KG1 (cell line): ENCODE measurements around the gene CCDC61.

ENCODE experiments used
- DNase-seq: peaks from one replicate; lab custom pipeline; 2025; lab: John Stamatoyannopoulos, UW

CCDC61 gene

GRCh38 chr19:46040952-46041500 is 45.8 kb downstream of the CCDC61 start, which contains the start of gene IGFL4:
IGFL4 (minus strand) TSS chr19:46041002; CDS start chr19:46040962, 40 bp downstream.
- no peak for DNase-seq

GRCh38 chr19:46042252-46042883 is 47.1 kb downstream of the CCDC61 start:
- DNase-seq = no peak

DNA sequence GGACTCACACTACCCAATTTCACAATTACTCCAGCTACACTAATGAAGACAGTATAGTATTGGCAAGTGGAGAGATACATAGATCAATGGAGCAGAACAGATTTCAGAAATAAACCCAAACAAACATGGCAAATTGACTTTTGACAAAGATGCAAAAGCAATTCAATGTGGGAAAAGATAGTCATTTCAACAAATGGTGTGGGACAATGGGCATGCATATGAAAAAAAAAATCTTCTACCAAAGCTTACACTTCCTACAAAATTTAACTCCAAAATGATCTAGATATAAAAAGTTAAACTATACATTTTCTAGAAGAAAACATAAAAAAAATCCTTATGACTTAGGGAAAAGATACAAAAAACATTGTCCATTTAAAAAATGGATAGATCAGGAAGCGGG is 48.3 kb downstream of the CCDC61 start:
- DNase-seq = no peak

- no peak for DNase-seq
Measured at GRCh38 chr19:46049597-46049996, 54.3 kb downstream of the CCDC61 start.

GRCh38 chr19:46052896-46053295 is 57.6 kb downstream of the CCDC61 start:
- no peak for DNase-seq

DNA sequence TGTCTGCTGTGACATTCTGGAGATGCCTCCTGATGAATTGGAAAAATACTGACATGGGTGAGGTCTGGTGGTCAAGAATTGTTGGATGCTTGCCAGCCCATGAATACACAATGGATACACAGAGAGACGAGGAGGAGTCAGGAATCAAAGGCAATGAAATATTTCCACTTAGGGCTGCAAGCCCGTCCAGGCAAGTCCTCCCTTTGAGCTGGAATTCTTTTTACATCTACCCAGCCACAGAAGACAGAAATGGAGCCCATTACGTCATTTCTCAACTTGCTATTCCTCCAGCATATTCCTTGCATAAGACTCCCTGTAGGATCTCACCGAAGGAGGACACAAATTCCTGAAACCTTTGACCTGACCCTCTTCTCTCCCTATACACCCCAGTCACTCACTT is 61.3 kb downstream of the CCDC61 start:
- DNase-seq = no peak

DNA sequence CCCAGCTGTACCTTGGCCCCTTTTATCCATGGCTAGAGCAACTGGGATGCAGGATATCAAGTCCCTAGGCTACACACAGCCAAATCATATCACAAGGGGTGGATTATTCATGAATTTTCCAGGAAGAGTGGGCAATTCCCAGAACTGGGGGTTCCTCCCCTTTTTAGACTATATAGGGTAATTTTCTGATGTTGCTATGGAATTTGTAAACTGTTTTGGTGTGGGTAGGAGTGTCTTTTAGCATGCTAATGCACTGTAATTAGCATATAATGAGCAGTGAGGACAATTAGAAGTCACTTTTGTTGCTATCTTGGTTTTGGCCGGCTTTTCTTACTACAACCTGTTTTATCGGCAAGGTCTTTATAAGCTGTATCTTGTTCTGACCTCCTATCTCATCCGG is 63.5 kb downstream of the CCDC61 start:
- DNase-seq = no peak

DNA sequence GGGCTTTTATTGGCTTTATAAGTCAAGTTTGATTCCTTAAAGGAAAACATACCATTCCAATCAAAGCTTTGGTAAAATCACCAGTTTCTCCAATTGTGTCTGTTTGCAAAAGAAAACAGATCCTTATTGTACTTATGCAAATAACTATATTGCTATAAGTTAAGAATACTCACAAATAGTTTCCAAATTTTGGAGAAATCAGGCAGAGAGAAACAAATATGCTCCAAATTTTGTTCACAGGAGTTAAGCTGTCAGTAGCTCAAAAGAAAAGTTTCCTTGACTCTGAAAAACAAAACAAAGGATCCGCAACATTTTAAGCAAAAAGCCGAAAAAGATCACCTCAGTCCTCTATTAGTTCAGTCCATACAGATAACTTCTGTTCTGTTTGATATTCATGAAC is 64.7 kb downstream of the CCDC61 start:
- DNase-seq = no peak

- no peak for DNase-seq
Measured at GRCh38 chr19:46063201-46063600, 67.9 kb downstream of the CCDC61 start.

GRCh38 chr19:46065486-46066071 is 70.3 kb downstream of the CCDC61 start:
- DNase-seq = no peak

DNA sequence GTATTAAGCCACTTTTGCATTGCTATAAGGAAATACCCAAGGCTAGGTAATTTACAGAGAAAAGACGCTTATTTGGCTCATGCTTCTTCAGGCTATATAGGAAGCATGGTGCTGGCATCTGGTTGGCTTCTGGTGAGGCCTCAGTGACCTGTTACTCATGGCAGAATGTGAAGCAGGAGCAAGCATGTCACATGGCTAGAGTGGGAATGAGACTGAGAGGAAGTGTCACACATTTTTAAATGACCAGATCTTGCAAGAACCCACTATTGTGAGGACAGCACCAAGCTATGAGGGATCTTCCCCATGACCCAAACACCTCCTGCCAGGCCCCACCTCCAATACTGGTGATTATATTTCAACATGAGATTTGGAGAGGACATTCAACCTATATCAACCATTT is 71.2 kb downstream of the CCDC61 start:
- no peak for DNase-seq

GRCh38 chr19:46067691-46068090 is 72.4 kb downstream of the CCDC61 start:
- DNase-seq = no peak
